HFFc6 (cell line): Measurements from ENCODE around the gene ITGA2. TPM values are rescaled to one million over a fixed set of nuclear protein-coding genes. Genes with fewer than 3 reads are reported as not detected.
A peak's percentile ranks its signal among the peaks of the same experiment; 100 is the strongest.

Experiments used
- DNase-seq: peaks from one replicate; pipeline ENCODE4 v3.0.0-alpha.2; 2018
- H3K27ac Mint-ChIP-seq: 2 replicates; pipeline ENCODE4 v1.8.0; 2020; ENCODE audit warnings: mild to moderate bottlenecking, mixed read lengths
- H3K27me3 Mint-ChIP-seq: 2 replicates; pipeline ENCODE4 v1.8.0; 2021; ENCODE audit warnings: mild to moderate bottlenecking, moderate library complexity, mixed read lengths; ENCODE audit not compliant: insufficient read depth
- H3K36me3 Mint-ChIP-seq: 2 replicates; pipeline ENCODE4 v1.8.0; 2021; ENCODE audit warnings: low read depth, mixed read lengths
- H3K4me1 Mint-ChIP-seq: 2 replicates; pipeline ENCODE4 v1.8.0; 2020; ENCODE audit warnings: low read depth, mixed read lengths
- H3K4me3 Mint-ChIP-seq: 2 replicates; pipeline ENCODE4 v1.8.0; 2020; ENCODE audit warnings: mild to moderate bottlenecking, moderate library complexity, mixed read lengths
- H3K9me3 Mint-ChIP-seq: 2 replicates; pipeline ENCODE4 v1.8.0; 2020; ENCODE audit warnings: mild to moderate bottlenecking, mixed read lengths
- total RNA-seq, 6 experiments: library from RNA; stranded (reverse); fragmentation: NEBNext Ultra II Directional; extraction: Animal tissue kit (Norgen Biotek cat#: 25700); gene quantifications; 2 replicates in 1 of 6; 3 replicates in 5 of 6; pipeline ENCODE4 v1.2.3, GENCODE V29; 2021
- TF ChIP-seq, protein P1 (sequence below): fragments of 200-600 bp; sonication (generic); IDR thresholded peaks from 2 replicates; pipeline ENCODE4 v1.5.0; 2021; ENCODE audit warnings: antibody characterized with exemption, mild to moderate bottlenecking

Gene ITGA2
- total RNA-seq, 6 experiments from 2014 or later: 42.9 to 76.6 (median 50.5) TPM

DNA sequence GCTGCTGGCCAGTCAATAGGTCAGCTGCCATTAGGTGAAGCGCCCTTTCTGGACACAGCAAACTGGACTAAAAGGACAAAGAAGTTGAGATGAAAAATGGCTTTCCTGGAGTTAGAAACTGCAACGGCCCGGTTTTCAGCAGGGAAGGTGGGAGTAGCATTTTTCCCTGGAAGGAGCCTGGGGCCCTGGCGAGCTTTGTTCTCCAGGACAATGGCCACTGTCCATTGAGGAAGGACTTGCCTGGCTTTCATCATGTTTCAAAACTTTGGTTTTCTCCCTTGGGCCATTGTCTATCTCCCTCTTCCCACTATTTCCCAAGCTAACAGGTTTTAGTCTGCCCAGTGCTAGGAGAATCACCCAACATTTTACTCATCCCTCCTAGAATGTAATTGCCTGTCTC is 64.2 kb downstream of the ITGA2 start:
- H3K4me3 Mint-ChIP-seq: no peak overlapping the region
- H3K27me3 Mint-ChIP-seq: no peaks in the 10 kb centered on the region
- H3K9me3 Mint-ChIP-seq: no peaks in the 10 kb centered on the region
- H3K27ac Mint-ChIP-seq: no peak overlapping the region
- peaks cover 29% of the 10 kb centered on the region for H3K36me3 Mint-ChIP-seq
- peaks cover 11% of the 10 kb centered on the region for H3K4me1 Mint-ChIP-seq
- no peak for DNase-seq
- TF ChIP-seq, protein P1, sequence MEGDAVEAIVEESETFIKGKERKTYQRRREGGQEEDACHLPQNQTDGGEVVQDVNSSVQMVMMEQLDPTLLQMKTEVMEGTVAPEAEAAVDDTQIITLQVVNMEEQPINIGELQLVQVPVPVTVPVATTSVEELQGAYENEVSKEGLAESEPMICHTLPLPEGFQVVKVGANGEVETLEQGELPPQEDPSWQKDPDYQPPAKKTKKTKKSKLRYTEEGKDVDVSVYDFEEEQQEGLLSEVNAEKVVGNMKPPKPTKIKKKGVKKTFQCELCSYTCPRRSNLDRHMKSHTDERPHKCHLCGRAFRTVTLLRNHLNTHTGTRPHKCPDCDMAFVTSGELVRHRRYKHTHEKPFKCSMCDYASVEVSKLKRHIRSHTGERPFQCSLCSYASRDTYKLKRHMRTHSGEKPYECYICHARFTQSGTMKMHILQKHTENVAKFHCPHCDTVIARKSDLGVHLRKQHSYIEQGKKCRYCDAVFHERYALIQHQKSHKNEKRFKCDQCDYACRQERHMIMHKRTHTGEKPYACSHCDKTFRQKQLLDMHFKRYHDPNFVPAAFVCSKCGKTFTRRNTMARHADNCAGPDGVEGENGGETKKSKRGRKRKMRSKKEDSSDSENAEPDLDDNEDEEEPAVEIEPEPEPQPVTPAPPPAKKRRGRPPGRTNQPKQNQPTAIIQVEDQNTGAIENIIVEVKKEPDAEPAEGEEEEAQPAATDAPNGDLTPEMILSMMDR: no peak

DNA sequence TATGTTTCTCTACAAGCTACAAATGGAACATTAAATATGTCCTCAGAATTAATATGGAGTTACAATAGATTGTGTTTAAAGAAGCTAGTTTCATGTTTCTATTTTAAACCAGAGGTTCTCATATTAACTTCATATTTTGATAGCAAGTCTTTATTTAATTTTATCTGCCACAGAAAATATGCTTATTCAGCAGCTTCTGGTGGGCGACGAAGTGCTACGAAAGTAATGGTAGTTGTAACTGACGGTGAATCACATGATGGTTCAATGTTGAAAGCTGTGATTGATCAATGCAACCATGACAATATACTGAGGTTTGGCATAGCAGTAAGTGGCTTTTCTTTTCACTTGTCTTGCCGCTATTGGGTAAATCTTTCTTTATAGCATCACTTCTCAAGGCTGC is 66.2 kb downstream of the ITGA2 start:
- no peak overlapping the region for H3K27ac Mint-ChIP-seq

DNA sequence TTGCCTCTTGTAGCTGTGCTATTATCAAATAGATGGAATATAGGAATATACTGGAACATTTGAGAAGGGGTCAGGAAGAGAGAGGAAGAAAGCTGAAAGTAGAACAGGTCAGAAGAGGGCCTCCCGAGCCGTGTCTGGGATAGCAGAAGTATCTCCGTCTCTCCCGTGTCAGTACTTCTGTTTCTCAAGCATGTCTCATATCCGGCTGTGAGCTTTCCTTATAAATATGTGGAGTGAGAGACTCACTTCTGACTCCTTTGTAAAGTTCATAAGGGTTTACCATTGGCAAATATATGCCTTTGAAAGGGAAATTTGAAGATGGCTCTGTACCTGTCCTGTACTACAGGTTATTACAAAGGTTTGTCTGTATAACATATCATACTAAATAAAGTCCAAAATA is 70.1 kb downstream of the ITGA2 start:
- Mint-ChIP-seq H3K9me3 (no peaks in the 10 kb centered on the region), H3K4me1 (peaks cover 64% of the 10 kb centered on the region), H3K36me3 (peaks cover 59% of the 10 kb centered on the region), H3K27me3 (no peaks in the 10 kb centered on the region), H3K27ac (peak overlapping the region; percentile 93), H3K4me3 (peak overlapping the region; percentile 64)
- TF ChIP-seq, protein P1: no peak
- peak; percentile 38 for DNase-seq

More for the DNA sequence above, 66.2 kb downstream of the ITGA2 start:
- TF ChIP-seq, protein P1: no peak
- no peak overlapping the region for H3K4me3 Mint-ChIP-seq
- H3K9me3 Mint-ChIP-seq: no peaks in the 10 kb centered on the region
- no peaks in the 10 kb centered on the region for H3K27me3 Mint-ChIP-seq
- no peak for DNase-seq
- H3K4me1 Mint-ChIP-seq: peaks cover 31% of the 10 kb centered on the region
- peaks cover 37% of the 10 kb centered on the region for H3K36me3 Mint-ChIP-seq

DNA sequence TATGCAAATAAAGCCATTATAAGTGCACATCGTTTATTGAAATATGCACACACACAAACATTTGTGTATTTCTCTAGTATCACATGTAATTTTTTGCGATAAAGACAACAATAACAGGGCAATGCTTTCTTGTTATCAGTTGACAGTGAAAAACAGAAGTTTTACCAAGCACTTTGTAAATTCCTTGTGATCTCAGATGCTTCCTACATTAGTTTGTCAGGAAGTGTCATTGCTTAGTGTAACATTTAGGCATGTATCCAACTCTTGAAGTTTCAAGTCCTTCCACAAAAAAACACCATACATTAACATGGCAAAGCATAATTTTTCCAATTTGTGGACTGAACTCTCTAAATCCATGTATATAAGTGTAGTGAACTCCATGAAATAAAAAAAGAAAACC is 74.0 kb downstream of the ITGA2 start:
- TF ChIP-seq, protein P1: no peak
- Mint-ChIP-seq H3K27ac (peak overlapping the region; percentile 65), H3K36me3 (peaks cover 72% of the 10 kb centered on the region), H3K4me3 (peak overlapping the region; percentile 52), H3K27me3 (no peaks in the 10 kb centered on the region), H3K9me3 (no peaks in the 10 kb centered on the region), H3K4me1 (peaks cover 88% of the 10 kb centered on the region)
- DNase-seq: peak; percentile 41

DNA sequence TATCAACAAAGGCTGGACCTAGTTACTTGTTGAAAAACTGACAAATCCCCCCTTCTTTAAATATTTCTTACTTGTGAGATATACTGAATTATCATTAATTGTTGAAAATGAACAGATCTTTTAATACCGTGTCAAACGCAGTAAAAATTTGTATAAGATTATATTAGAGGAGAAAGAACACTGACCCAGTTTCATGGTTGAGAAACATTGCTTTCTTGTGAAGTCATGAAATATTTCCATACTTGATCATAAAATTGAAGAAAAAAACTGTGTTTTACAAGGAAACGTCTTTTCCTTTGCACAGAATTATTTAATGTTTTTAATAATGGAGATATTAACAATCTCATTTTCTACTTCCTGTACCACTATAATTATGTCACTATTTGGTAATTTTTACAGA is 74.6 kb downstream of the ITGA2 start:
- Mint-ChIP-seq H3K9me3 (no peaks in the 10 kb centered on the region), H3K27ac (peak overlapping the region; percentile 49), H3K27me3 (no peaks in the 10 kb centered on the region), H3K4me1 (peaks cover 88% of the 10 kb centered on the region), H3K4me3 (peak overlapping the region; percentile 20; the same call in 1 of the 2 replicates), H3K36me3 (peaks cover 66% of the 10 kb centered on the region)
- DNase-seq: peak; percentile 9
- TF ChIP-seq, protein P1: no peak

DNA sequence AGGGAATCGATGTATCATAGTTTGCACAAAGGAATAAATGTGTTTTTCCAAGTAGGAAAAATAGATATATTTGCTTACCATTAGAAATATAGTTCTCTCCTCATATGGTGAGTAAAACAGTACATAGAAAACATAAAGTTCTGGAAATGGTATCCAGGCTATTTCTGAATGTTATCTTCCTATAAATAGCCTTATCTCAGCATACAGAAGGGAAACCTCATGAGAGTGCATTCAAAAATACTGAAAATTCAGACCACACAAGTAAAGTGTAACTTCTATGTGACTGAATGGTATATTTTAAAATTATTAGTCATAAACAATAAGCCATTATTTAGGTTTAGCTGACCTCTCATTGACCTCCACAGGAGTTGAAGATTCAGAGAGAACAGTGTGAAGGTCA is 76.9 kb downstream of the ITGA2 start:
- DNase-seq: no peak
- H3K9me3 Mint-ChIP-seq: no peaks in the 10 kb centered on the region
- H3K36me3 Mint-ChIP-seq: peaks cover 50% of the 10 kb centered on the region
- no peaks in the 10 kb centered on the region for H3K27me3 Mint-ChIP-seq
- peak overlapping the region; percentile 7; the same call in 1 of the 2 replicates for H3K27ac Mint-ChIP-seq
- no peak overlapping the region for H3K4me3 Mint-ChIP-seq
- H3K4me1 Mint-ChIP-seq: peaks cover 90% of the 10 kb centered on the region
- TF ChIP-seq, protein P1: no peak
